ENCODE data around the gene VASH1. TPM values are rescaled to one million over a fixed set of nuclear protein-coding genes. Genes with fewer than 3 reads are reported as not detected.

Gene VASH1
- total and polyA plus RNA-seq, 2 donors (not counting 3 experiments of a cell fraction or from before 2014, with no cell fraction given) = 39.8 to 168 TPM

- ChIA-PET POLR2A (no interaction called here), CTCF (interaction anchor here (0.7 to 4.3 kb wide), 20 partner anchors 9 to 284 kb away, joined by 3 to 73 read pairs (median 4); partner anchors contain the start of gene VASH1)
- H3K79me2 ChIP-seq (ENCODE audit: control insufficient read depth, insufficient read depth, low read length) = no peaks in the 10 kb centered on the region
- dilution Hi-C loops (cut with MboI; ENCODE audit: extremely low pct_ligation_motif_present, low sequenced_read_pairs) = no loop called here
- no peak overlapping the region for H3K27ac ChIP-seq (ENCODE audit: insufficient read depth, low read depth, low read length)
- H3K9me3 ChIP-seq (replicated peaks; ENCODE audit: control insufficient read depth, insufficient read depth, low read length) = no peaks in the 10 kb centered on the region
- H4K20me1 ChIP-seq (replicated peaks; ENCODE audit: control insufficient read depth, extremely low read depth, insufficient read depth, low read length) = no peaks in the 10 kb centered on the region
- peak overlapping the region; percentile 16 for H2AFZ ChIP-seq (ENCODE audit: low read depth, low read length)
- H3K4me1 ChIP-seq (ENCODE audit: control insufficient read depth, extremely low read depth, insufficient read depth, low read length) = peaks cover 14% of the 10 kb centered on the region
- TF ChIP-seq, protein P1, sequence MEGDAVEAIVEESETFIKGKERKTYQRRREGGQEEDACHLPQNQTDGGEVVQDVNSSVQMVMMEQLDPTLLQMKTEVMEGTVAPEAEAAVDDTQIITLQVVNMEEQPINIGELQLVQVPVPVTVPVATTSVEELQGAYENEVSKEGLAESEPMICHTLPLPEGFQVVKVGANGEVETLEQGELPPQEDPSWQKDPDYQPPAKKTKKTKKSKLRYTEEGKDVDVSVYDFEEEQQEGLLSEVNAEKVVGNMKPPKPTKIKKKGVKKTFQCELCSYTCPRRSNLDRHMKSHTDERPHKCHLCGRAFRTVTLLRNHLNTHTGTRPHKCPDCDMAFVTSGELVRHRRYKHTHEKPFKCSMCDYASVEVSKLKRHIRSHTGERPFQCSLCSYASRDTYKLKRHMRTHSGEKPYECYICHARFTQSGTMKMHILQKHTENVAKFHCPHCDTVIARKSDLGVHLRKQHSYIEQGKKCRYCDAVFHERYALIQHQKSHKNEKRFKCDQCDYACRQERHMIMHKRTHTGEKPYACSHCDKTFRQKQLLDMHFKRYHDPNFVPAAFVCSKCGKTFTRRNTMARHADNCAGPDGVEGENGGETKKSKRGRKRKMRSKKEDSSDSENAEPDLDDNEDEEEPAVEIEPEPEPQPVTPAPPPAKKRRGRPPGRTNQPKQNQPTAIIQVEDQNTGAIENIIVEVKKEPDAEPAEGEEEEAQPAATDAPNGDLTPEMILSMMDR (IDR thresholded peaks at IDR 0.05; ENCODE audit: extremely low read depth in 1 of 2, insufficient read depth in 1 of 2, low read depth in 1 of 2, low read length in 2 of 2) = no peak
- TF ChIP-seq GATA2 (IDR thresholded peaks at IDR 0.05; ENCODE audit: insufficient read depth, insufficient read length, low read depth, low read length) (no peak), POLR2A (IDR thresholded peaks at IDR 0.05; ENCODE audit: low read depth, low read length) (no peak), FOS (IDR thresholded peaks at IDR 0.05; ENCODE audit: borderline replicate concordance, insufficient read depth, low read length) (no peak)
- no peak for FAIRE-seq
- peak overlapping the region; percentile 72 to 85 (median 75) for H3K4me3 ChIP-seq (replicated peaks in 1 of 3; ENCODE audit: insufficient read depth in 1 of 3, low read depth in 1 of 3, low read length in 3 of 3)
- peak; percentile 30 for DNase-seq (ENCODE audit: low read depth, low spot score)
- BruUV-seq (replicated peaks) = no TSS peak
- H3K9ac ChIP-seq (replicated peaks; ENCODE audit: extremely low read depth, insufficient read depth, low read length) = peak overlapping the region; percentile 73
- H3K27me3 ChIP-seq (ENCODE audit: control insufficient read depth in 2 of 2, insufficient read depth in 2 of 2, low read length in 2 of 2) = peaks cover 4 to 5% of the 10 kb centered on the region in 2 experiments
- H3K4me2 ChIP-seq (ENCODE audit: insufficient read depth, low read length) = peak overlapping the region; percentile 98
- intact Hi-C loops (cut with micrococcal nuclease) = loop anchor here (1.0 to 5.0 kb wide), 3 partner anchors 26 to 101 kb away; no protein-coding TSS in a partner anchor
- H3K36me3 ChIP-seq (ENCODE audit: control insufficient read depth in 2 of 2, extremely low read depth in 1 of 2, insufficient read depth in 2 of 2, low read length in 2 of 2) = peaks cover 0 to 17% of the 10 kb centered on the region in 2 experiments
- no peaks in the 10 kb centered on the region for H3K9me1 ChIP-seq (replicated peaks; ENCODE audit: control insufficient read depth, extremely low read depth, insufficient read depth, low read length)
Measured at GRCh38 chr14:76811561-76811960, 50.3 kb downstream of the VASH1 start.

- Histone ChIP-seq H2AFZ (ENCODE audit: low read depth, low read length) (peak overlapping the region; percentile 92), H3K9ac (replicated peaks; ENCODE audit: extremely low read depth, insufficient read depth, low read length) (peak overlapping the region; percentile 73), H4K20me1 (replicated peaks; ENCODE audit: control insufficient read depth, extremely low read depth, insufficient read depth, low read length) (no peaks in the 10 kb centered on the region), H3K27ac (ENCODE audit: insufficient read depth, low read depth, low read length) (peak overlapping the region; percentile 34), H3K9me1 (replicated peaks; ENCODE audit: control insufficient read depth, extremely low read depth, insufficient read depth, low read length) (no peaks in the 10 kb centered on the region), H3K4me2 (ENCODE audit: insufficient read depth, low read length) (peak overlapping the region; percentile 98), H3K27me3 (ENCODE audit: control insufficient read depth in 2 of 2, insufficient read depth in 2 of 2, low read length in 2 of 2) (peaks cover 5% of the 10 kb centered on the region in 2 experiments), H3K4me1 (ENCODE audit: control insufficient read depth, extremely low read depth, insufficient read depth, low read length) (peaks cover 14% of the 10 kb centered on the region), H3K79me2 (ENCODE audit: control insufficient read depth, insufficient read depth, low read length) (no peaks in the 10 kb centered on the region), H3K9me3 (replicated peaks; ENCODE audit: control insufficient read depth, insufficient read depth, low read length) (no peaks in the 10 kb centered on the region), H3K4me3 (replicated peaks in 1 of 3; ENCODE audit: insufficient read depth in 1 of 3, low read depth in 1 of 3, low read length in 3 of 3) (peak overlapping the region; percentile 72 to 85 (median 75)), H3K36me3 (ENCODE audit: control insufficient read depth in 2 of 2, extremely low read depth in 1 of 2, insufficient read depth in 2 of 2, low read length in 2 of 2) (peaks cover 0 to 13% of the 10 kb centered on the region in 2 experiments)
- intact Hi-C loops (cut with micrococcal nuclease) (loop anchor here (1.0 to 5.0 kb wide), 2 partner anchors 32 to 50 kb away; no protein-coding TSS in a partner anchor), dilution Hi-C loops (cut with MboI; ENCODE audit: extremely low pct_ligation_motif_present, low sequenced_read_pairs) (no loop called here)
- DNase-seq (ENCODE audit: low read depth, low spot score) = no peak
- CTCF ChIA-PET = interaction anchor here (0.8 to 4.3 kb wide), 16 partner anchors 10 to 106 kb away, joined by 3 to 73 read pairs (median 5); partner anchors contain the start of gene VASH1
- no peak for TF ChIP-seq POLR2AphosphoS5 (IDR thresholded peaks at IDR 0.05; ENCODE audit: insufficient read depth, low read depth, low read length)
- no peak for TF ChIP-seq EZH2 (IDR thresholded peaks at IDR 0.05; ENCODE audit: borderline replicate concordance, low read depth, low read length, severe bottlenecking)
- no peak for TF ChIP-seq GATA2 (IDR thresholded peaks at IDR 0.05; ENCODE audit: insufficient read depth, insufficient read length, low read depth, low read length)
- no peak for TF ChIP-seq MYC (IDR thresholded peaks at IDR 0.05; ENCODE audit: low read depth, low read length)
- TF ChIP-seq, protein P1 (IDR thresholded peaks at IDR 0.05; ENCODE audit: extremely low read depth in 1 of 2, insufficient read depth in 1 of 2, low read depth in 1 of 2, low read length in 2 of 2) = no peak
- no peak for TF ChIP-seq FOS (IDR thresholded peaks at IDR 0.05; ENCODE audit: borderline replicate concordance, insufficient read depth, low read length)
- BruUV-seq (replicated peaks) = TSS peak; percentile 43
- POLR2A ChIA-PET = no interaction called here
- FAIRE-seq = no peak
Measured at GRCh38 chr14:76812093-76812421, 50.8 kb downstream of the VASH1 start.
